ENCODE data around the gene TOLLIP.

The TOLLIP gene

DNA sequence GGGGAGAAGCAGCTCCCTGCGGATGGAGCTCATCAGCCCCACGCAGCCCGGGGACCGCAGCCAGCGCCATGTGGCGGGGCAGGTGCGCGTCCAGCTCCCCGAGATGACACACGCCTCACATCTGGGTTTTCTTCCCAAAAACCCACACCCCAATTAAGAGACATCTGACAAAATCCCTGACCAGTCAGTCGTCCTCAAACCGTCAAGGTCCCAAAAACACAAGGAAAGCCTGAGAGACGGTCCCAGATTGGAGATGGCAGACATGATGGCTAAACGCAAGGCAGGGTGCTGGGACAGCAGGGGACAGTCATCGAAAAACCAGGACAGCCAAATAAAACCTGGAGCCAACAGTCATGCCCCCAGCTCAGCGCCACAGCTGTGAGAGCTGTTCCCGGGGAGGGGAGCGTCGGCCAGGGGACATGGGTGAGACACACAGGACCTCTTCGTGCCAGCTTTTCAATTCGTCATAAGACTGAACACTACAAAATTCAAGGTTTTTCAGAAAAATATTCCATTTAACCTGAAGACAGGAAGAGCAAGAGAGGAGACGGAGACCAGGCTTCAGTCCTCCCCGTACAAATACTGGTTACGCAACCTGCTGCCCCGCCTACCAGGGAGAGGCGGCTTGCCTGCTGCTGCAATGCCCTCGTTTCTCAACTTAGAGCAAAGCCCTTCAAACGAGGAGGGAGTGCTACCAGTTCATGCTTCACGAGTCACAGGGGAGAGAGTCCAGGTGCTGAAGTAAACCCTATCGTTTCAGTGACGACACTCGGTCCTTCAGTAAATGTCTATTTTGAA lies 10.5 kb downstream of the TOLLIP start:
- TF ChIP-seq, protein P1, sequence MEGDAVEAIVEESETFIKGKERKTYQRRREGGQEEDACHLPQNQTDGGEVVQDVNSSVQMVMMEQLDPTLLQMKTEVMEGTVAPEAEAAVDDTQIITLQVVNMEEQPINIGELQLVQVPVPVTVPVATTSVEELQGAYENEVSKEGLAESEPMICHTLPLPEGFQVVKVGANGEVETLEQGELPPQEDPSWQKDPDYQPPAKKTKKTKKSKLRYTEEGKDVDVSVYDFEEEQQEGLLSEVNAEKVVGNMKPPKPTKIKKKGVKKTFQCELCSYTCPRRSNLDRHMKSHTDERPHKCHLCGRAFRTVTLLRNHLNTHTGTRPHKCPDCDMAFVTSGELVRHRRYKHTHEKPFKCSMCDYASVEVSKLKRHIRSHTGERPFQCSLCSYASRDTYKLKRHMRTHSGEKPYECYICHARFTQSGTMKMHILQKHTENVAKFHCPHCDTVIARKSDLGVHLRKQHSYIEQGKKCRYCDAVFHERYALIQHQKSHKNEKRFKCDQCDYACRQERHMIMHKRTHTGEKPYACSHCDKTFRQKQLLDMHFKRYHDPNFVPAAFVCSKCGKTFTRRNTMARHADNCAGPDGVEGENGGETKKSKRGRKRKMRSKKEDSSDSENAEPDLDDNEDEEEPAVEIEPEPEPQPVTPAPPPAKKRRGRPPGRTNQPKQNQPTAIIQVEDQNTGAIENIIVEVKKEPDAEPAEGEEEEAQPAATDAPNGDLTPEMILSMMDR (IDR thresholded peaks at IDR 0.05; ENCODE audit: borderline replicate concordance, control extremely low read depth, extremely low read depth, insufficient read depth, missing control alignments), result no peak
- in situ Hi-C loops (cut with MboI; ENCODE audit: low sequenced_read_pairs, unreplicated experiment), result no loop called here
- no peak for DNase-seq (ENCODE audit: low spot score)

DNA sequence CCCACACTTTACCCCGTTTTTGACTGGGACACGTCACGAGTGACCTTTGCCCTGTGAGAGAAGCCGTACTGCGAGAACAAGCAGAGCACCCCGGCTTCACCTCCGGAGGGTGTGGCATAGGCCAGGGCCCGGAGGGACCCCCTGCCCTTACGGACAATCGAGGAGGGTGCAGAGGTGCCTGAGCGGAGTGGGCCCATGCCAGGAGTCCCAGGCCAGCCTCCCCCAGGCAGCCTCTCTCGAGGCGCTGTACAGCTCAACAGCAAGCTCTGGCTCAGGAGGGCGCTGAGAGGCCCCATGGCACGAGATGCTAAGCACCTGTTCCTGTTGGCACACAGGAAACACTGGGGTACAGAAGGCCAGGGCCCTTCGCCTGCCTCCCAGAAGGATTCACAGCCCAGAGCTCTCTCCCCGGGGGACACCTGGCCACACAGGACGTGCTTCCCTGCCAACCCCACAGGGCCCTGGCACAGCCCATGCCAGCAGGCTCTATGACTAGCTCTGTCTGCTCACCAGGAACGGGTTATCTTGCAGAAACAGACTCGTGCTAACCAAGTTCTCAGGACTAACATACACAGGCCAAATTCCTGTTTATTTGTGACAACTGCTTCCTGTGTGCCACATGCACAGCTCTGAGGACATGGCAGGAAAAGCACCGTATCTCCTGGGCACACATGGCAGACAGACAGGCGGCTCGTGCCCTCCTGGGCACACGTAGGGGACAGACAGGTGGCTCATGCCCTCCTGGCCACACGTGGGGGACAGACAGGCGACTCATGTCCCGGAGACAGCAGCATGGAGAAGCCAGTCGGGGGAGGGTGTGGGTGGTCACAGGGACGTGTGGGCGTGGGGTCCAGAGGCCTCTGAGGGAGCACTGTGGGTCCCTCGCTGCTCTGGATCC lies 11.6 kb downstream of the TOLLIP start:
- TF ChIP-seq, protein P1 (IDR thresholded peaks at IDR 0.05; ENCODE audit: borderline replicate concordance, control extremely low read depth, extremely low read depth, insufficient read depth, missing control alignments), result no peak
- no peak for DNase-seq (ENCODE audit: low spot score)
- in situ Hi-C loops (cut with MboI; ENCODE audit: low sequenced_read_pairs, unreplicated experiment), result no loop called here

DNA sequence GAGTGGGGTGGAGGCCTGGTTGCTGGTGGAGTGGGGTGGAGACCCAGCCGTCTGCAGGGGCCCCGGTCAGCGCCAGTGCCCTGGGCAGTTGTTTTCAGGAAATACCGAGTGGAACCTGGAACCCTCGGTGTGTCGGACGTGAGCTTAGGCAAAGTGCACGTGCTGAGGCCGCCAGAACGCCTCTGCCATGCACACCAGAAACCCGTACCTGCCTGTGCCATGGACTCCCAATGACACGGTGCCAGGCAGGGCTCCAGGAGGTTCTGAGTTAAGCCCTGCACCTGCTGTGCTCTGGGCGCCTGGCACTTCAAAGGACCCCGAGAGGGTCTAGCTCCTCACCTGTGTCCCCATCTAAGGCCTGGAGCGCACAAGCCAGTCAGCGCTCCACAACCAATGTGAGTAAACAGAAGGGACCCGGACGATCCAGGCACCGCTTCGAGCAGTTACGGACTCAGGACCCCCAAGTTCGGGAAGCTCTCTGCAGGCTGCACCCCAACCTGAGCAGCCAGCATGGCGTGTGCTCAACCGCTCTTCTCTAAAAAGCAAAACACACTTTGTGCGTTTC lies 12.3 kb downstream of the TOLLIP start:
- DNase-seq (ENCODE audit: low spot score), result no peak
- in situ Hi-C loops (cut with MboI; ENCODE audit: low sequenced_read_pairs, unreplicated experiment), result no loop called here
- TF ChIP-seq, protein P1 (IDR thresholded peaks at IDR 0.05; ENCODE audit: borderline replicate concordance, control extremely low read depth, extremely low read depth, insufficient read depth, missing control alignments), result no peak

DNA sequence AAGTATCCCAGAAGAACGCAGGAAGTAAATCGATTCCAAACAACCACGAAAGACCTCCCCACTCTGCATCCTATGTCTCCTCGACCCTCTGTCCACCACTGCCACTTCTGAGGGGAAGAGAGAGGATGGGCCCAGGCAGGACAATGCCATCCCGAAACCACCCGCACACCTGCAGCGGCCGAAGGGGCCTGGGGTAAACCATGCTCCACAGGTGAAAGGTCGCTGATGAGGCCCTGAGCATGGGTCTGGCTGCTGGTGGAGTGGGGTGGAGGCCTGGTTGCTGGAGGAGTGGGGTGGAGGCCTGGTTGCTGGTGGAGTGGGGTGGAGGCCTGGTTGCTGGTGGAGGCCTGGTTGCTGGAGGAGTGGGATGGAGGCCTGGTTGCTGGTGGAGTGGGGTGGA lies 13.1 kb downstream of the TOLLIP start:
- TF ChIP-seq, protein P1 (IDR thresholded peaks at IDR 0.05; ENCODE audit: borderline replicate concordance, control extremely low read depth, extremely low read depth, insufficient read depth, missing control alignments), result no peak
- in situ Hi-C loops (cut with MboI; ENCODE audit: low sequenced_read_pairs, unreplicated experiment), result no loop called here
- no peak for DNase-seq (ENCODE audit: low spot score)

DNA sequence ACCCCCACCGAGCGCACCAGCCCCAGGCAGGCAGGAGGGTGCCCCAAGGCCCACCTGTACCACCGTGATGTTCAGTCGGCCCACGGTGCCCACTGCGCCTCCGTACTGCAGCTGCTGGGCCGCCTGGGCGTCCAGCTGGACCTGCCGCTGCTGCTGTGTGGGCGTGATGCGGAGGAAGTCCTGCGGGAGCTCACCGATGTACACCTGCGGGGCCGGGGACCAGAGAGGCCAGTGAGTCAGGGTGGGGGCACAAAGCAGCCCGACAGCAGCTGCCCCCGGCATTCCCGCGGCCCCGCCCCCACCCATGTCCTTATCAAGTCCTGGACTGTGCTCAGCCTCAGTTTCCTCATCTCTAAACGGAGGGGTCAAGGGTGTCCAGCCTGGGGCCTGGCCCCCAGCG lies 13.8 kb downstream of the TOLLIP start:
- TF ChIP-seq, protein P1 (IDR thresholded peaks at IDR 0.05; ENCODE audit: borderline replicate concordance, control extremely low read depth, extremely low read depth, insufficient read depth, missing control alignments), result no peak
- in situ Hi-C loops (cut with MboI; ENCODE audit: low sequenced_read_pairs, unreplicated experiment), result no loop called here
- no peak for DNase-seq (ENCODE audit: low spot score)

DNA sequence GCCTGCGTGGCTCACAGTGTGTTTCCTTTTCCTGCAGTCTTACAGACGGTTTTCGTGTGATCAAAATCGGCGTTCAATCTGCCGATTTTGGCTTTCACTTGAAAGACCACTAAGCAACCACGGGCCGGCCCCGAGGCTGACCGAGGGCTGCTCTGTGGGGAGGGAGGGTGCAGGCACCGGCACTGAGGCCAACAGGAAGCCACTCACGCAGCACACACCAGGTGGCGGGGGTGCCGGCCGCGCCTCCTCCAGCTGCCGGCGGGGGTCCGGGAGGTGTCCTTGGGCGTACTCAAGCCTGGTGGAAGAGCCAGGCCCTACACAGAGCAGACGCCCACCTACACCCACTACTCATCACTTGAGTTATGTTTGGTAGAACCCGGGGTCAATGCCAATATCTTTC lies 14.3 kb downstream of the TOLLIP start:
- TF ChIP-seq, protein P1 (IDR thresholded peaks at IDR 0.05; ENCODE audit: borderline replicate concordance, control extremely low read depth, extremely low read depth, insufficient read depth, missing control alignments), result no peak
- in situ Hi-C loops (cut with MboI; ENCODE audit: low sequenced_read_pairs, unreplicated experiment), result no loop called here
- DNase-seq (ENCODE audit: low spot score), result no peak

Measured in GM13976 (cell line).